ENCODE measurements around the gene ISLR. TPM values are rescaled to one million over a fixed set of nuclear protein-coding genes. Genes with fewer than 3 reads are reported as not detected.
A peak's percentile ranks its signal among the peaks of the same experiment; 100 is the strongest.

ISLR gene
- total and polyA plus RNA-seq, 3 experiments from 2014 or later, result not detected

DNA sequence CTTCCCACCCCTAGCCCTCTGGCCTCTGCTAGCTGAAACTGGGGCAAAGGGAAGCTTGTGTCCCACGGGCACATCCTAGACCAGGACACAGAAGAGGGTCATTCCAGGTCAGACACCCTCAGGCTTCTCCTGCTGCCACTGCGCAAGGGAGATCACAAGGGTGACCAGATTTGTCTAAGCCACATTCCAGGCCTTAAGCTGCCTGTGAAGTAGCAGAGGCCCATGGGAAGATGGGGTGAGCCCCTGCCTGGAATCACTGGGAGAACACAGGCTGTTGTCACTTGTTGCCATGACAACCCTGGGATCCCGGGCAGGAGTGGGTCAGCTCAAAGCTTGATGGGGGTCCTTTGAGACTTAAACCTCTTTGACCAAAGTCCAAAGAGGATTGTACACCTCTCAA, 18.3 kb downstream of the ISLR start:
- DNase-seq, result no peak
- Histone ChIP-seq H3K27me3 (ENCODE audit: insufficient read depth, low read length, poor library complexity, severe bottlenecking) (no peaks in the 10 kb centered on the region), H3K9me3 (ENCODE audit: low read length) (no peaks in the 10 kb centered on the region), H3K4me1 (ENCODE audit: insufficient read depth, low read length) (no peaks in the 10 kb centered on the region), H3K27ac (ENCODE audit: low read depth, low read length) (no peak overlapping the region), H3K4me3 (ENCODE audit: low read length) (no peak overlapping the region), H3K36me3 (ENCODE audit: insufficient read depth, low read length) (no peaks in the 10 kb centered on the region)
- CTCF ChIA-PET, result interaction anchor here (0.8 kb wide), 1 partner anchor 9 kb away, joined by 3 read pairs; no protein-coding TSS in a partner anchor
- H3K36me3 Mint-ChIP-seq, result no peaks in the 10 kb centered on the region
- no peak overlapping the region for H3K27ac Mint-ChIP-seq
- H3K9me3 Mint-ChIP-seq, result no peaks in the 10 kb centered on the region
- POLR2A ChIA-PET, result no interaction called here
- H3K4me1 Mint-ChIP-seq, result no peaks in the 10 kb centered on the region
- H3K27me3 Mint-ChIP-seq, result peaks cover 1 to 9% of the 10 kb centered on the region in 2 donors
- H3K4me3 Mint-ChIP-seq, result no peak overlapping the region

DNA sequence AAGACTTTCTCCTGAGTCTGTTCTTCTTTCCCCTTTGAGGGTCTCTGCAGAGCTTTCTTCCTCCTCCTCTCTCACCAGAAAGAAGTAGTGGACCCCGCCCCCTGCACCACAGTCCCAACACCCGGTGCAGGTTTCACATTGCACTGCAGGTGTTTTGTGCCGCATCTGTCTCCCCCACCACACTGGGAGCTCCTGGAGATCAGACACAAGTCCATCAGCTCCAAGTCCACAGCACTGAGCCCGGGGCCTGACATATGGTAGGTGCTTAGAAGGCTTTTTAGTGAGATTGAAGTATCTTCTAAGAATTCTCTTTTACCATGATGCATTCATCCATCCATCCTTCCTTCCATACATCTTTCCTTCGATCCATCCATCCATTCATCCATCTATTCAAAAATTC, 19.2 kb downstream of the ISLR start:
- POLR2A ChIA-PET, result no interaction called here
- Mint-ChIP-seq H3K4me1 (no peaks in the 10 kb centered on the region), H3K36me3 (no peaks in the 10 kb centered on the region), H3K4me3 (no peak overlapping the region), H3K27ac (no peak overlapping the region), H3K9me3 (no peaks in the 10 kb centered on the region), H3K27me3 (peaks cover 1 to 6% of the 10 kb centered on the region in 2 donors)
- no peak overlapping the region for H3K4me3 ChIP-seq (ENCODE audit: low read length)
- no peak for DNase-seq
- no peaks in the 10 kb centered on the region for H3K36me3 ChIP-seq (ENCODE audit: insufficient read depth, low read length)
- H3K27me3 ChIP-seq (ENCODE audit: insufficient read depth, low read length, poor library complexity, severe bottlenecking), result no peaks in the 10 kb centered on the region
- H3K4me1 ChIP-seq (ENCODE audit: insufficient read depth, low read length), result no peaks in the 10 kb centered on the region
- no peak overlapping the region for H3K27ac ChIP-seq (ENCODE audit: low read depth, low read length)
- CTCF ChIA-PET, result no interaction called here
- no peaks in the 10 kb centered on the region for H3K9me3 ChIP-seq (ENCODE audit: low read length)

DNA sequence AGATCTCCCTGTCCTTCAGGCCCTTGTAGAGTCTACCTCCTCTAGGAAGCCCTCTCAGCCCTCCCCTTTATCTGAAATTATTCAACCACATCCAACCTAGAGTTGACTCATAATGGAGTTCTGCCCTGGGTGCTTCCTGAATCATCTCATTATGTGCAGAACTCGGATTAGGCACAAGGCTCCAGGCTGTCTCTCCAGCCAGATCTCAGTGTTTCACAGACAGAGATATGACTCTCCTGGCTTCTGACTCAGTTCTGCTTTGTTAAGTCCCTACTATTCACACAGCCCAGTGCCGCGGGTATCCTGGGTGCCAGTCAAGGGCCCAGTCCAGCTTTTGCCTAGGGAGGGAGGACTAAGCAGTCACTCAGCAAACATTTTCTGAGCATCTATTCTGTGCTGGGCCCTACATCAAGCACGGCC, 19.8 kb downstream of the ISLR start:
- H3K4me3 ChIP-seq (ENCODE audit: low read length), result no peak overlapping the region
- no peaks in the 10 kb centered on the region for H3K9me3 ChIP-seq (ENCODE audit: low read length)
- Mint-ChIP-seq H3K27me3 (peaks cover 2 to 6% of the 10 kb centered on the region in 2 donors), H3K4me3 (no peak overlapping the region), H3K27ac (no peak overlapping the region), H3K4me1 (no peaks in the 10 kb centered on the region), H3K9me3 (no peaks in the 10 kb centered on the region), H3K36me3 (no peaks in the 10 kb centered on the region)
- CTCF ChIA-PET, result no interaction called here
- no peak for DNase-seq
- H3K27me3 ChIP-seq (ENCODE audit: insufficient read depth, low read length, poor library complexity, severe bottlenecking), result no peaks in the 10 kb centered on the region
- POLR2A ChIA-PET, result no interaction called here
- no peak overlapping the region for H3K27ac ChIP-seq (ENCODE audit: low read depth, low read length)
- no peaks in the 10 kb centered on the region for H3K36me3 ChIP-seq (ENCODE audit: insufficient read depth, low read length)
- H3K4me1 ChIP-seq (ENCODE audit: insufficient read depth, low read length), result no peaks in the 10 kb centered on the region

DNA sequence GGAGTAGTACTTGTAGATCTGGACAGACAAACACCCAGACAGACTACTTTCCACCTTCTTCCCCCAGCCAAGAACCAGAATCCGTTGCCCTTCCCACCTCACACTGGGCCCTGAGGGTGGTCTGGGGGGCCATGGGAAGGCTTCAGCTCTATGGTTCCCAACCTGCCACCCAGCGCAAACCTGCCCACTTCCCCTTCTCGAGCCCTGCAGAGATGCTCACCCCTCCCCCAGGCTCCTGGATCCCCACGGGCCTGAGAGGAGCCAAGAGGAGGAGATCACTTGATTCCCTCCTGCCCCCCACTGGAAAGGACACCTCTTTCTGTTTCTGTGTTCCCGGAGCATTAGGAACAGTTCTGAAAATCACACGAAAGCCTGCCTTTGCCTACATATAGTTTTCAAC, 20.4 kb downstream of the ISLR start:
- H3K36me3 Mint-ChIP-seq, result no peaks in the 10 kb centered on the region
- H3K9me3 Mint-ChIP-seq, result no peaks in the 10 kb centered on the region
- Histone ChIP-seq H3K4me1 (ENCODE audit: insufficient read depth, low read length) (no peaks in the 10 kb centered on the region), H3K36me3 (ENCODE audit: insufficient read depth, low read length) (no peaks in the 10 kb centered on the region), H3K27ac (ENCODE audit: low read depth, low read length) (no peak overlapping the region), H3K4me3 (ENCODE audit: low read length) (no peak overlapping the region), H3K9me3 (ENCODE audit: low read length) (no peaks in the 10 kb centered on the region), H3K27me3 (ENCODE audit: insufficient read depth, low read length, poor library complexity, severe bottlenecking) (no peaks in the 10 kb centered on the region)
- ChIA-PET CTCF (no interaction called here), POLR2A (no interaction called here)
- H3K4me1 Mint-ChIP-seq, result no peaks in the 10 kb centered on the region
- H3K27me3 Mint-ChIP-seq, result peaks cover 4 to 9% of the 10 kb centered on the region in 2 donors
- DNase-seq, result no peak
- peak overlapping the region in 1 of 8 donors; percentile 48 for H3K27ac Mint-ChIP-seq
- H3K4me3 Mint-ChIP-seq, result no peak overlapping the region

DNA sequence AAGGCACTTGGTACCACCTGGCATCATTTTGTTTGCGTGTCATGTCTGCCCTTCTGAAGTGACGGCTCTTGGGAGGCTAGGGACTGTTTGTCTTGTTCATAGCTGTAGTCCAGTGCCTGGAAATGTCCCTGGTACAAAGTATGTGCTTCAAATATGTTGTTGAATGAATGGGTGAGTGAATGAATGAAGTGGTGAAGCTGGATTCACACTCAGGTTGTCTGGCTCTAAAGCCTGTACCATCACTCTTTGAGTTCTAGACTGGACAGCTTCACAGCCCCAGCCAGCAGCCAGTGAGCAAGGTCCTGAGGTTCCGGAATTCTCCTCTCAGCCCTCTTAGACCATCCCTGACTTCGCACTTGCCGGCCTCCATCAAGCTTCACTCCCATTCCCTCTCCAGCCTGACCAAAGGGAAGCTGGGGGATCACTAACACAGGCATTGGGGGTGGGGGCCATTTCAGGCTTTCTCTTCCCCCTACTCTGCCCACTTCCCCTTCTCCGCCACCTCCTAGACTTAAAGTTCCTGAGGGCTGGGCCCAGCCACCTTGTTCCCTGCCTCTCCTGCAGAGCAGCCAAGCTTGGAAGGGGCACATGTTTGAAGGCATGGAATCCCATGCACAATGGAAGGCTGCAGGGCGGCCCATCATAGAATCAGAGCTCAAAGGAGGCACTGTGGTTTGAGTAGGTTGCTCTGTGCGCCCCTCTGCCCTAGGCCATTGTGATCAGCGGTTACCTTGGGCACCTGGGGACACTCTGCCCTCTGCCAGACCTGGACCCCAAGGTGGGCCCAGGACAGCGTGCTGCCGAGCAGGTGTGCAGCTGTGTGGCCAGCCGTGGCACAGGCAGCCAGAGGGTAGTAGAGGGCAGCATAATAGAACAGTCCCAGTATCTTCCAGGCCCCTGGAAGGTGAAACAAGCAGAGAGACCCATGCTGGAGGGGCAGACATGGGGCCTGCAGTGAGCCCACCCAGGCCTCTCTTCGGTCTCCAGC, 21.4 kb downstream of the ISLR start:
- ChIA-PET CTCF (no interaction called here), POLR2A (interaction anchor here (0.7 kb wide), 1 partner anchor 9 kb away, joined by 5 read pairs; no protein-coding TSS in a partner anchor)
- no peaks in the 10 kb centered on the region for H3K4me1 Mint-ChIP-seq
- DNase-seq, result no peak
- H3K27me3 Mint-ChIP-seq, result peaks cover 4 to 12% of the 10 kb centered on the region in 2 donors
- no peaks in the 10 kb centered on the region for H3K27me3 ChIP-seq (ENCODE audit: insufficient read depth, low read length, poor library complexity, severe bottlenecking)
- no peaks in the 10 kb centered on the region for H3K4me1 ChIP-seq (ENCODE audit: insufficient read depth, low read length)
- no peaks in the 10 kb centered on the region for H3K36me3 Mint-ChIP-seq
- H3K27ac ChIP-seq (ENCODE audit: low read depth, low read length), result no peak overlapping the region
- H3K4me3 ChIP-seq (ENCODE audit: low read length), result no peak overlapping the region
- H3K27ac Mint-ChIP-seq, result no peak overlapping the region
- H3K4me3 Mint-ChIP-seq, result no peak overlapping the region
- no peaks in the 10 kb centered on the region for H3K9me3 Mint-ChIP-seq
- H3K9me3 ChIP-seq (ENCODE audit: low read length), result no peaks in the 10 kb centered on the region
- no peaks in the 10 kb centered on the region for H3K36me3 ChIP-seq (ENCODE audit: insufficient read depth, low read length)

DNA sequence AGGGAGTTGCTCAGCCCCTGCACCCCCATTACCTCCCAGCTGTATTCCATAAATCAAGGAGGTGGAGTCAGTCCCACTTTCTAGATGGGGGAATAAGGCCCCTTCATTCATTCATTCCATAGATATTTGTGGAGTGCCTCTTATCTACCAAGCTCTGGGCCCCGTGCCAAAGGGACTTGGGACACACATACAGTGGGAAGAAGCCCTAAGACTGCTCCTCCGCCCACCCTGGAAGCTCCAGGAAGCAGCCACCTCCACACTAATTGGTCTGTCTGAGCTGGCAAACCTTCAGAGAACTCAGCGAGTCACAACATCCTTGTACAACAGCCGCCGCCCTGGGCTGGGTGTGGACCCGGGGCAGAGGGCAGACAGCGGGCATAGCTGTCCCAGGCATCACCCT, 22.7 kb downstream of the ISLR start:
- DNase-seq, result no peak
- H3K9me3 Mint-ChIP-seq, result no peaks in the 10 kb centered on the region
- H3K4me1 Mint-ChIP-seq, result no peaks in the 10 kb centered on the region
- POLR2A ChIA-PET, result no interaction called here
- peaks cover 6 to 15% of the 10 kb centered on the region in 2 donors for H3K27me3 Mint-ChIP-seq
- H3K4me1 ChIP-seq (ENCODE audit: insufficient read depth, low read length), result no peaks in the 10 kb centered on the region
- H3K4me3 Mint-ChIP-seq, result no peak overlapping the region
- no peak overlapping the region for H3K27ac ChIP-seq (ENCODE audit: low read depth, low read length)
- no peaks in the 10 kb centered on the region for H3K9me3 ChIP-seq (ENCODE audit: low read length)
- no peaks in the 10 kb centered on the region for H3K36me3 Mint-ChIP-seq
- H3K4me3 ChIP-seq (ENCODE audit: low read length), result no peak overlapping the region
- CTCF ChIA-PET, result no interaction called here
- H3K36me3 ChIP-seq (ENCODE audit: insufficient read depth, low read length), result no peaks in the 10 kb centered on the region
- H3K27ac Mint-ChIP-seq, result no peak overlapping the region
- no peaks in the 10 kb centered on the region for H3K27me3 ChIP-seq (ENCODE audit: insufficient read depth, low read length, poor library complexity, severe bottlenecking)

DNA sequence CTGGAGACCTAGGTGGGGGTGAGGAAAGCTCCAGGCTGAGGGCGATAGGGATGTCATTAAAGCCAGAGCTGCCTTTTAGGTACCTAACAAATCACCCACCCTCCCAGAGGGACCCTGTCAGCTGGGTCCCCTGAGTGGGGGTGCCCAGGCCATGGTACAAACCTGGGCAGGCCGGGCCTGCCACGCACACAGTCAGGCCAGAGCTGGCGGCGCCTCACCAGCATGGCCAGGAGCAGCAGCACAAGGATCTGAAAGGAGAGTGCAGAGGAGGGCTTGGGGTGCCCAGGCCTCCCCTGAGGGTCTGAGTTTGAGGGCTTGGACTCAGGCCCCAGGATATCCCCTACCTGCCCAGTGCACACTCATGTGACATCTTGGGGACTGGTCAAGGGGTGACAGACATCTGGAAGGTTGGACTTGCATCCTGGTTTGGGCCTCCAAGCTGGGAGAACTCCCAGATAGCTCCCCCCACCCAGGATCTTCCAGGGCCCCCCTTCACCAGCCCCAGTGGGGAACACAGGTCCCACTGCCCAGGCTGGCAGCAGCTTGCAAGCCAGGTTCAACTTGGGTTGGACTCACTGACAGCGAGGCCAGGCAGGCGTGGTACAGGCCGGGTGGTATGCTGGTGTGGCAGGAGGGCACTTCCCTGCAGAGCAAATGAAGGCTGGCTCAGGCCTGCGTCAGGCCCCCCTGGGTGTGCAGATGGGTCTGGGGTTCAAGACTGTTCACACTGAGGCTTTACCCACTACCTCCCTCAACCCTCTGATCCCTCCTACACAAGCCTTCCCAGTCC, 23.9 kb downstream of the ISLR start:
- Mint-ChIP-seq H3K4me1 (no peaks in the 10 kb centered on the region), H3K36me3 (no peaks in the 10 kb centered on the region), H3K4me3 (no peak overlapping the region), H3K27ac (no peak overlapping the region), H3K27me3 (peaks cover 9 to 21% of the 10 kb centered on the region in 2 donors), H3K9me3 (no peaks in the 10 kb centered on the region)
- CTCF ChIA-PET, result no interaction called here
- DNase-seq, result no peak
- POLR2A ChIA-PET, result no interaction called here
- Histone ChIP-seq H3K4me3 (ENCODE audit: low read length) (no peak overlapping the region), H3K36me3 (ENCODE audit: insufficient read depth, low read length) (no peaks in the 10 kb centered on the region), H3K4me1 (ENCODE audit: insufficient read depth, low read length) (no peaks in the 10 kb centered on the region), H3K9me3 (ENCODE audit: low read length) (no peaks in the 10 kb centered on the region), H3K27ac (ENCODE audit: low read depth, low read length) (no peak overlapping the region), H3K27me3 (ENCODE audit: insufficient read depth, low read length, poor library complexity, severe bottlenecking) (no peaks in the 10 kb centered on the region)

DNA sequence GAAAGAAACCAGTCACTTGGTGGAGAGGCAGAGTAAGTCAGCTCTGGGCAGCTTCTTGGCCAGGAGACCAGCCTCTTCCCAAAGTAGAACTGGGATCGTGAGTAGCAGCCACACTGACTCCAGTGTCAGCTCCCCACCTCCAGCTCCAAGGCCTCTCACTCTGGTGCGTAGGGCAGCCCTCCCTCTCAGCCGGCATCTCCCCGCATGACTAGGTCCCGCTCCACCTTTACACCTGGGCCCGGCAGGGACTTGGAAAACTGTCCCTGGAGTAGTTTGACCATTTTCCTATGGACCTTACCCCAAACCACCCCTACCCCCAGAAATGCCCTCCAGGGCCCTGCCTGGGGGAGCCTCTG, 25.8 kb downstream of the ISLR start:
- peaks cover 13 to 30% of the 10 kb centered on the region in 2 donors for H3K27me3 Mint-ChIP-seq
- H3K4me1 Mint-ChIP-seq, result no peaks in the 10 kb centered on the region
- Histone ChIP-seq H3K4me1 (ENCODE audit: insufficient read depth, low read length) (no peaks in the 10 kb centered on the region), H3K9me3 (ENCODE audit: low read length) (no peaks in the 10 kb centered on the region), H3K27ac (ENCODE audit: low read depth, low read length) (no peak overlapping the region), H3K27me3 (ENCODE audit: insufficient read depth, low read length, poor library complexity, severe bottlenecking) (no peaks in the 10 kb centered on the region), H3K36me3 (ENCODE audit: insufficient read depth, low read length) (no peaks in the 10 kb centered on the region), H3K4me3 (ENCODE audit: low read length) (no peak overlapping the region)
- ChIA-PET CTCF (no interaction called here), POLR2A (no interaction called here)
- DNase-seq, result no peak
- H3K27ac Mint-ChIP-seq, result no peak overlapping the region
- H3K9me3 Mint-ChIP-seq, result no peaks in the 10 kb centered on the region
- no peak overlapping the region for H3K4me3 Mint-ChIP-seq
- H3K36me3 Mint-ChIP-seq, result no peaks in the 10 kb centered on the region
